SK-N-SH (cell line): ENCODE data around the gene SYNPO2.

Experiments
- EP300 ChIP-seq, 2 experiments: IDR thresholded peaks; 2 replicates each; pipeline versions ENCODE4 v1.4.0 to v1.6.1; 2012; ENCODE audit warnings: borderline replicate concordance in 1 of 2, low read depth in 1 of 2, low read length in 1 of 2
- EZH2phosphoT487 ChIP-seq: fragments of 200-600 bp; sonication (generic); IDR thresholded peaks from 2 replicates; pipeline ENCODE4 v1.6.1; 2017; ENCODE audit warnings: low read depth, mixed run types, mild to moderate bottlenecking, antibody characterized with exemption, moderate library complexity, borderline replicate concordance
- GABPA ChIP-seq: IDR thresholded peaks from 2 replicates; pipeline ENCODE4 v1.4.0; 2012; ENCODE audit warnings: low read depth, mild to moderate bottlenecking
- NFIC ChIP-seq: IDR thresholded peaks from 2 replicates; pipeline ENCODE4 v1.4.0; 2012; ENCODE audit warnings: borderline replicate concordance
- POLR2AphosphoS5 ChIP-seq: IDR thresholded peaks from 2 replicates; pipeline ENCODE4 v1.6.1; 2012; ENCODE audit warnings: low read depth, low read length
- RCOR1 ChIP-seq: fragments of 150-350 bp; IDR thresholded peaks from 2 replicates; pipeline ENCODE4 v1.6.1; 2017; ENCODE audit warnings: antibody characterized with exemption, low read length
- RXRA ChIP-seq: IDR thresholded peaks from 2 replicates; pipeline ENCODE4 v1.4.0; 2012; ENCODE audit warnings: low read depth, mild to moderate bottlenecking, borderline replicate concordance
- SIN3A ChIP-seq: IDR thresholded peaks from 2 replicates; pipeline ENCODE4 v1.6.1; 2012; ENCODE audit warnings: low read depth, mild to moderate bottlenecking, low read length, moderate library complexity, borderline replicate concordance
- SMC3 ChIP-seq: IDR thresholded peaks from 2 replicates; pipeline ENCODE4 v1.6.1; 2012; ENCODE audit warnings: low read depth, low read length, improper control_type of control experiment
- TAF1 ChIP-seq: IDR thresholded peaks from 2 replicates; pipeline ENCODE4 v1.6.1; 2012; ENCODE audit warnings: low read depth, mild to moderate bottlenecking, low read length, moderate library complexity, borderline replicate concordance
- TCF12 ChIP-seq: IDR thresholded peaks from 2 replicates; pipeline ENCODE4 v1.4.0; 2012
- YY1 ChIP-seq: IDR thresholded peaks from 2 replicates; pipeline ENCODE4 v1.4.0; 2012; ENCODE audit warnings: low read depth, mild to moderate bottlenecking
- TF ChIP-seq, protein P1 (sequence below): fragments of 200-600 bp; sonication (generic); IDR thresholded peaks from 2 replicates; pipeline ENCODE4 v1.6.1; 2017; ENCODE audit warnings: antibody characterized with exemption, mild to moderate bottlenecking, moderate library complexity
- TF ChIP-seq, protein P2 (sequence below): IDR thresholded peaks from 2 replicates; pipeline ENCODE4 v1.6.1; 2012; ENCODE audit warnings: mild to moderate bottlenecking, low read depth, low read length, moderate library complexity

DNA sequence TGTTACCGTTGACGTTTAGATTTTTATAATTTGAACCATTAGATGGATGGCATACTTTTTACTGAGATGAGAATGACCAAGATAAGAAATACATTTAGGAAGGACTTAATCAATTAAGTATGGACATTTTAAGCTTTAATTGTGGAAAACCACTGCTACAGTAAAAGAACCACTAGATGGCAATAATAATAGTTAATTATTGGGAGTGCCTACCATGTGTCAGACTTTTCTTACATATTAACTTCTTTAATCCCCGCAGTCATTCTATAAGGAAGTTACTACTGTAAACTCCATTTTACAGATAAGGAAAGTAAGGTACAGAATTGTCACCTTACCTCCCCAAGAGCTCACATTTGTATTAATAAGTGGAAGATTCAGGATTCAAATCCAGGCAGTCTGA is 198.5 kb downstream of the SYNPO2 start:
- no peak for TF ChIP-seq SIN3A
- TF ChIP-seq GABPA = no peak
- no peak for TF ChIP-seq EZH2phosphoT487
- TF ChIP-seq EP300 (IDR thresholded peaks at IDR 0.05; ENCODE audit: borderline replicate concordance in 1 of 2, low read depth in 1 of 2, low read length in 1 of 2) = no peak
- TF ChIP-seq, protein P1, sequence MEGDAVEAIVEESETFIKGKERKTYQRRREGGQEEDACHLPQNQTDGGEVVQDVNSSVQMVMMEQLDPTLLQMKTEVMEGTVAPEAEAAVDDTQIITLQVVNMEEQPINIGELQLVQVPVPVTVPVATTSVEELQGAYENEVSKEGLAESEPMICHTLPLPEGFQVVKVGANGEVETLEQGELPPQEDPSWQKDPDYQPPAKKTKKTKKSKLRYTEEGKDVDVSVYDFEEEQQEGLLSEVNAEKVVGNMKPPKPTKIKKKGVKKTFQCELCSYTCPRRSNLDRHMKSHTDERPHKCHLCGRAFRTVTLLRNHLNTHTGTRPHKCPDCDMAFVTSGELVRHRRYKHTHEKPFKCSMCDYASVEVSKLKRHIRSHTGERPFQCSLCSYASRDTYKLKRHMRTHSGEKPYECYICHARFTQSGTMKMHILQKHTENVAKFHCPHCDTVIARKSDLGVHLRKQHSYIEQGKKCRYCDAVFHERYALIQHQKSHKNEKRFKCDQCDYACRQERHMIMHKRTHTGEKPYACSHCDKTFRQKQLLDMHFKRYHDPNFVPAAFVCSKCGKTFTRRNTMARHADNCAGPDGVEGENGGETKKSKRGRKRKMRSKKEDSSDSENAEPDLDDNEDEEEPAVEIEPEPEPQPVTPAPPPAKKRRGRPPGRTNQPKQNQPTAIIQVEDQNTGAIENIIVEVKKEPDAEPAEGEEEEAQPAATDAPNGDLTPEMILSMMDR = peak; percentile 54
- no peak for TF ChIP-seq RXRA
- no peak for TF ChIP-seq POLR2AphosphoS5
- TF ChIP-seq, protein P2, sequence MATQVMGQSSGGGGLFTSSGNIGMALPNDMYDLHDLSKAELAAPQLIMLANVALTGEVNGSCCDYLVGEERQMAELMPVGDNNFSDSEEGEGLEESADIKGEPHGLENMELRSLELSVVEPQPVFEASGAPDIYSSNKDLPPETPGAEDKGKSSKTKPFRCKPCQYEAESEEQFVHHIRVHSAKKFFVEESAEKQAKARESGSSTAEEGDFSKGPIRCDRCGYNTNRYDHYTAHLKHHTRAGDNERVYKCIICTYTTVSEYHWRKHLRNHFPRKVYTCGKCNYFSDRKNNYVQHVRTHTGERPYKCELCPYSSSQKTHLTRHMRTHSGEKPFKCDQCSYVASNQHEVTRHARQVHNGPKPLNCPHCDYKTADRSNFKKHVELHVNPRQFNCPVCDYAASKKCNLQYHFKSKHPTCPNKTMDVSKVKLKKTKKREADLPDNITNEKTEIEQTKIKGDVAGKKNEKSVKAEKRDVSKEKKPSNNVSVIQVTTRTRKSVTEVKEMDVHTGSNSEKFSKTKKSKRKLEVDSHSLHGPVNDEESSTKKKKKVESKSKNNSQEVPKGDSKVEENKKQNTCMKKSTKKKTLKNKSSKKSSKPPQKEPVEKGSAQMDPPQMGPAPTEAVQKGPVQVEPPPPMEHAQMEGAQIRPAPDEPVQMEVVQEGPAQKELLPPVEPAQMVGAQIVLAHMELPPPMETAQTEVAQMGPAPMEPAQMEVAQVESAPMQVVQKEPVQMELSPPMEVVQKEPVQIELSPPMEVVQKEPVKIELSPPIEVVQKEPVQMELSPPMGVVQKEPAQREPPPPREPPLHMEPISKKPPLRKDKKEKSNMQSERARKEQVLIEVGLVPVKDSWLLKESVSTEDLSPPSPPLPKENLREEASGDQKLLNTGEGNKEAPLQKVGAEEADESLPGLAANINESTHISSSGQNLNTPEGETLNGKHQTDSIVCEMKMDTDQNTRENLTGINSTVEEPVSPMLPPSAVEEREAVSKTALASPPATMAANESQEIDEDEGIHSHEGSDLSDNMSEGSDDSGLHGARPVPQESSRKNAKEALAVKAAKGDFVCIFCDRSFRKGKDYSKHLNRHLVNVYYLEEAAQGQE = no peak
- no peak for TF ChIP-seq TCF12
- no peak for TF ChIP-seq RCOR1
- no peak for TF ChIP-seq NFIC
- TF ChIP-seq TAF1 = no peak
- no peak for TF ChIP-seq YY1
- TF ChIP-seq SMC3 = no peak
